Measurements from ENCODE around the gene ARHGAP22.
A peak's percentile ranks its signal among the peaks of the same experiment; 100 is the strongest.

Gene ARHGAP22

DNA sequence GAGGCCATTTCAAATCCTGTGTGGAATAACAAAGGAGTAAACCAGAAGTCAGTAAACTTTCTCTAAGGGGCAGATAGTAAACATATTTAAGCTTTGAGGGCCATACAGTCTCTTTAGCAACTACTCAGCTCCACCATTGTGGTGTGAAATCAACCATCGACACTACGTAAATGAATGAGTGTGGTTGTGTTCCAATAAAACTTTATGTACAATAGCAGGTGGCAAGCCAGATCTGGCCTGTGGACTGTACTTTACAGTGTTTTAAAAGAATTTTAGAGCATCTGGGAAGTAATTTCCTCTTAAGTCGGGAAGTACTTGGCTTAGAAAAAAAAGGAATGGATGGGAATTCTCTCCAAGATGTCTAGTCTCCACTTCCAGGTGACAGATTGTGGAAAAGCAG is 71.3 kb downstream of the ARHGAP22 start:
- DNase-seq (ENCODE audit: low spot score) = no peak

DNA sequence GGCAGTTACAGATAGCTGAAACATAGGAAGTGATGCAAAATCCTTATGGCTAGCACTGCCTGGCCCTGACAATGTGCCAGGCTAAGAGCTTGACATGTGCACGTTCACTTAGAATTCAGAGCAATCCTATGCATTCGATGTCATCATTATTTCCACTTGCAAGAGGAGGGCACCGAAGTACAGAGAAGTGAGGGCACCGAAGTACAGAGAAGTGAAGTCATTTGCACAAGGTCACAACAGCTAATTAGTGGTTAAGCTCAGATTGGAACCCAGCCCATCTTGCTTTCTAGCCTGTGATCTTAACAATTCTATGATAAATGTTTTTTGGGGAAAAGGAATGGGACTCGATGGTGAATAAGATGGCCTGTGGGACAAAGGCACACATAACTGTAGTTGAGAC is 73.4 kb downstream of the ARHGAP22 start:
- DNase-seq (ENCODE audit: low spot score) = no peak

DNA sequence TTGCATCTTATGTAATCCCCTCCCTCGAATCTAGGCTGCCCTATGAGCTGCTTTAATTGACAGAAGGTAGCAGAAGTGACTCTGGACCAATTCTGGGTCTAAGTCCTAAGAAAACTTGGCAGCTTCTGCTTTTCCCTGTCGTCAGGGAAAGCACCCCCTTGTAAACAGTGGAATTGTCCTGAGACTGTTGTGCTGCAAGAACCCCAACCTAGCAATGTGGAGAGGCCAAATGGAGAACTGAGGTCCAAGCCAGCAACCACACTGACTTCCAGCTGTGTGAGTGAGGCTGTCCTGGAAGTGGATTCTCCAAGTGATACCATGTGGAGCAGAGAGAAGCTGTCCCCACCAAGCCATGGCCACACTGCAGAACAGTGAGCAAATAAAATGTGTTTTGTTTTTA is 75.5 kb downstream of the ARHGAP22 start:
- no peak for DNase-seq (ENCODE audit: low spot score)

DNA sequence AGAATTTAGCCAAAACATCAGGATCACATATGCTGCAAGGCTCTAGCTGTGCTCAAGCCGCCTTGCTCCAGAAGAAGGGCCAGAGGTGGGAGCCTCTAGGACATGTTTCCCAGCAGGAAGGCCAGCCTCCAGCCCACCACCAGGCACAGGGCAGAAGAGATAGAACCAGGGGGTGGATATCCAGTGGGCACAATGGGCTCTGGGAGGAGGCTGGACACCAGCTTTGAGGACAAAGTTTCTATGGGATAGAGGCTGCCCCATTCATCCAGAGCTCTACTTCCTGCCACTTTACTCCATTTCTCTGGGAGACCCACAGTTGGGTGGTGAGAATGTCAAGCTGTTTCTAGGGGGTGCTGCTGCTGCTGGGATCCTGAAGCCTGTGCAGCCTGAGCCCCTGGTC is 77.1 kb downstream of the ARHGAP22 start:
- DNase-seq (ENCODE audit: low spot score) = no peak

DNA sequence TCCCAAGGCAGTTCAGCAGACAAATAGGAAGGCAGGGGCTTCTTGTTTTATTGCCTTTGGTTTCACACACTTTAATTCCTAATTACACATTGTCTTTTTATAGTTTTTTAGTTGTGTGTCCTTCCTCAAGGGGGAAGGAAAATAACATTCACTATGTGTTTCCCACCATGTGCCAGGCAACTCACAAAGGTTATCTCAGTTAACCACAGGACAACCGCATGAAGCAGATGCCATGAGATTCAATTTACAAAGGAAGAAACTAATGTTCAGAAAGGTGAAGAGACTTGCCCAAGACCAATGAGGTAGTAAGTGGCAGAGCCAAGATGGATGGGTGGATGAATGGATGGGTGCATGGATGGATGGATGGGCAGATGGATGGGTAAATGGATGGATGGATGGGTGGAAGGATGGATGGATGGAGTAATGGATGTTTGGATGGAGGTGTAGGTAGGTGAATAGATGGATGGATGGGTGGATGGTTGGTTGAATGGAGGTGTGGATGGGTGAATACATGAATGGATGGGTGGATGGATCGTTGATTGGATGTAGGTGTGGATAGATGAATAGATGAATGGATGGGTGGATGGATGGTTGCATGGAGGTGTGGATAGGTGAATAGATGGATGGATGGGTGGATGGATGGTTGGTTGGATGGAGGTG is 77.9 kb downstream of the ARHGAP22 start:
- no peak for DNase-seq (ENCODE audit: low spot score)

DNA sequence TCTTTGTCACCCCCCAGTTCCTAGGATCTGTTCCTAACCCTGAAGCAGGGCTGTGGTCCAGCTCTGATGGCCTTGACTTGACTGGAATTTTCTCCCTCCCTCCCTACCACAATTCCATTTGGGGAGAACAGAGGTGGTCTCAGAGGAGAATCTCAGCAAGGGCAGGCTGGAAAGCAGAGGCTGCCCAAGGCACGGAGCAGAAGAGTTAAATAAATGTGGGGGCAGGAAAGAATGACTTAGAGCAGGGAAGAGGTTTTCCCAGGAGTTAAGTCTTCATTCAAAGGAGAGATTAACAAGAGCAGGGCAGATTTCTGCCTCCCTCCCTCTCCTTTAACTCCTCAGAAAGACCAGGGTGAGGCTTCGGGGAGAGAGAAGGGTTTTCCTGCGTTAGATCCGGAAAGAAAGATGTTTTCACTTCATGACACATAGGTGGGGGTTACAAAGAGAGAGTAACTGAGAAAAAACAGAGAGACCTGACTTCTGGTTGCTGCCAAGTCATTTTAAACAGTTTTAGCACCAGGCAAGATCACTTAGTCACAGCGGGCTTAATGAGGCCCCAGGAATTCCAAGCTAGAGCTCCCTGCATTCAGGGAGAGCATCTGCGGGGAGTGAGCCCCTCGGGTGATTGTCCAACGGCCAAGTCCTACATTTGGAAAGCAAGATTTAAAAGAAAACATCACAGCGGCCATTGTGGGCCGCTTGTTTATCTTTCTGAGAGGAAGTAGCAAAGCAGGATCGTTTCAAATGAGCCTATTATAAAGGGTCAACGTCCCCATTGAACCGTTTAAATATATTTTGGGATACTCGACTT is 78.7 kb downstream of the ARHGAP22 start:
- peak; percentile 75 for DNase-seq (ENCODE audit: low spot score)

DNA sequence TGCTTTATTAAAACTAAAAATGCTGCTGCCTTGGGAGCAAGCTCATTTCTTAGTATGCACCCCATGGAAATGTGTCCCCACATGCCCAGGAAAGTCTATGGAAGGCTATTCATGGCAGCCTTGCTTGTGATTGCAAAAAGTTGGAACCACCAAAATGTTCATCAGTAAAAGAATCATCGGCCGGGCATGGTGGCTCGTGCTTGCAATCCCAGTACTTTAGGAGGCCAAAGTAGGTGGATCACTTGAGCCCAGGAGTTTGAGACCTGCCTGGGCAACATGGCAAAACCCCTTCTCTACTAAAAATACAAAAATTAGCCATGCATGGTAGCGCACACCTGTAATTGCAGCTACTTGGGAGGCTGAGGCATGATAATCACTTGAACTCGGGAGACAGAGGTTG is 79.8 kb downstream of the ARHGAP22 start:
- no peak for DNase-seq (ENCODE audit: low spot score)

DNA sequence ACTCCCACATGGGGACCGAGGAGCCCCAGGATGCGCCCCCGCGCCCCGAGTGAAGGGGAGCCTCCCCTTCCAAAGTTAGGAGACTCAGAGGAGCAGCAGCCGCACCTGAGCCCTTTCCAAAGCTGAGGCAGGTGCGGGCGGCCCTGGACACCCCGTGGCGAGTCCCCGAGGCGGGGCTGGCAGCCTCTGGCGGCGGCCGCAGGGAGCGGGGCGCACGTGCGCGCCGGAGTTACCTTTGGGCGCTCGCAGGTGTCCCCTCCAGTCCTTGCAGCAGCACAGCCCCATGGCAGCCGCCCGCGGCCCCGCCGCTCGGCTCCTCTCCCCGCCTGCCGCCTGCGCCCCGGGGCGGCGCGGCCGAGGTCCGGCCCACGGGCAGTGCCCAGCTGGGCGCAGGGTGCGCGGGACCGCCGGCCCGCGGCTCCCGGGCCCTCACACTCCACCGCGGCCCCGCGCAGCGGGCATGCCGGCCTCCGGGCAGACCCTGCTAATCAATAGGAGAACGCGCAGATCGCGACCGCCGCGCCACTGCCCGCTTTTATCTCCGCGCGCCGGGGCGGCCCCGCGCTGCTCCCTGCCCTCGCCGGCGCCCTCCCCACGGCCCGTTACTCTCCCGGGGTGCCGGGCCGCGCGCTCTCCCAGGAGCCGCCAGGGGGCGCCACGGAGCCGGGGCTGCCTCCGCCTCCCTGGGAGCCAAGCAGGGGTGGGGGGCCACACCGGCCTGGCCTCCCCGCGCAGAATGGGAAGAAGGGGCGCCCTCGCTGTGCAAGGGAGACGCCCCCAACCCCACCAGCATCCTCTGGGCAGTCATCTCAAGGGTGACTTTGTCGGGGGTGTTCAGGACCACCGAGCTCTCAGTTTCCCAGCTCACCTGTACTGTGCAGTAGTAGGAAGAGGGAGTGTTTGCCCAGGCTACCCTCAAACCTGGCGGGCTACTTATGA is 80.8 kb downstream of the ARHGAP22 start:
- peak; percentile 37 for DNase-seq (ENCODE audit: low spot score)

DNA sequence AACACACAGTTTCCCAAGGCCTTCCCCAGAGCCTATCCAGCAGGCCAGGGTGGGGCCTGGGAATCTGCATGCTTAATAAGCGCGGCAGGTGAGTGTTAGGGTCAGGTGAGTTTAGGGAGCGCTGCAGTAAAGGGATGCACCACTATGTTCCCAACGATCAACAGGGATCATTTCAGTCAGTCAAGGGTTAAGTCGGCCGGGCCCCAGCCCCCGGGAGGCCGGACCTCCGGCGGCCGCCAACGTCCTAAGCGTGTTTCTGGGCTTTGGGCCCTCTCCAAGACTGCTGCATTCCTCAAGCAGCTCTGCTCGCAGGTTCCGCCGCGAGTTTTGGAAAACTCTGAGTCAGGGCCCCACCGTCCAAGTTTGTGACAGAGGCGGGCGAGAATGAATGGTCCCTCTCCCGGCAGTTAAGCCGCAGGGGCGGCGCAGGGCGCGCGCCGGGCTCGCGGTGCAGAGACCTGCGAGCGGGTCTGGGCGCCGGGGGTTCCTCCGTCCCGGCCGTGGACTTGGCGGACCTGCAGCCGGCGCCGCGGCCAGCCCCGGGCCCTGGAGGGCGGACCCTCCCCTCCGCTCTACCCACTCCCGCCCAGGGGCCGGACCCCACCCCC is 81.6 kb downstream of the ARHGAP22 start:
- peak; percentile 76 for DNase-seq (ENCODE audit: low spot score)

DNA sequence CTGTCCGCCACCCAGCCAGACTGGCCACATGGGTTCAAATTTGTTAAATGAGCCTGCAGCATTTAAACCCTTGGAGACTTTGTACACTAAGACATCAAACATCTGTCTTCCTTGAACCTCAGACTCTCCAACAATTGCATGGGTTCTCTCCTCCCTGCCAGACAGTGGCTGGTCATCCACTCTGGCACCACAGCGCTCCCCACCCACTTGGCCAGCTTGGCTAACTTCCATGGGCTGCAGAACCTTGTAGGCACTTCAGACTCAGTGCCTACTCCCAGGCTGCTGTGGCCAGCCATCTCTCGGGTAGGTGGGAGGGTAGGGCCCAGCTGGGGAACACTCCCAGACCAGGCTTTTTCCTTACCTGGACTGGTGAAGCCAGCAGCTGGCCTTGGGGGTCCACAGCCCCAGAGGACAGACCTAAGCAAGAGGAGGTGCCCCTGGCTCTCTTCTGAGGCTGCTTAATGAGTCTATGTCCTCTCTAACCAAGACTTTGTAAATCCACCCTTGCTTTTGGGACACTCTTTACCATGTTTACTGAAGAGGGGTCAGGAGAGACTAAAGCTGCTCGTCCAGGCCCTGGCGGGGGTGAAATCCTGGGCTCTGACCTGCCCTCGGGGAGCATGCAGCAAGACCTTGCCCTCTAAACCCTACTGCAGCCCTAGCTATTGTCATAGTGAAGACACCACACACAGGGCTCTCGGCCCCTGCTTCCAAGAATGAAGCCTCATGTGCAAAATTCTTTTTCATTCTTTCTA is 82.7 kb downstream of the ARHGAP22 start:
- DNase-seq (ENCODE audit: low spot score) = no peak

DNA sequence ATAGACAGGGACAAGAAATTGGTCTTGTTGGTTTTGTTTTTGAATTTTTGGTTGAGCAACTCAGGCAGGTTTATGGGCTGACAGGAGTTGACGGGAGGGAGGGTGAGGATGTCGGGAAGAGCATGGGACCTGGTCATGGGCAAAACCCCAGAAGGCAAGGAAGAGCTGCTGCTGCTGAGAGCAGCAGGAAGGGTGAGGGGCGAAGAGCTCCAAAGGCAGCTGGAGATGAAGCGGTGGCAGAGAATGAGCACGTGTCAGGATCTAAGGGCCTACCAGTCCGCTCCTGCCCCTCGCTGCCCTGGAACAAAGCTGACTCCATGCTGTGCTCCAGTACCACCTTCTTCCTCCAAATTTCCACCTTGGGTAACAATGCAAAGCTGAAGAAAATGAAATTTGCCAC is 84.3 kb downstream of the ARHGAP22 start:
- no peak for DNase-seq (ENCODE audit: low spot score)

DNA sequence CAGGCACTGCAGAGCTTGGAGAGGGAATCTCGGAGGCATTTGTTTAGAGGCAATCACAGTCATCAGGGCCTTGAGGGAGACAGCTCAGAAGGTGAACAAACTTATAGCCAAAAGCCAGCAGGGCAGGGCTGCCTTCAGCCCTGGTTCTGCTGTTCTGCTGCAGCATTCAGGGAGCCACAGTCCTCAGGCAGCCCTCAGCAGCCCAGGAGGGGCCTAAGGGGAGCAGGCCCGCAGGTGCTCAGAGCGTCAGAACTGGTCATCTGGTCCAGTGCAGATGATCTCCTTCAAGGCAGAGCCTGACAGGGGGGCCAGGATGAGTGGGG is 84.7 kb downstream of the ARHGAP22 start:
- no peak for DNase-seq (ENCODE audit: low spot score)

DNA sequence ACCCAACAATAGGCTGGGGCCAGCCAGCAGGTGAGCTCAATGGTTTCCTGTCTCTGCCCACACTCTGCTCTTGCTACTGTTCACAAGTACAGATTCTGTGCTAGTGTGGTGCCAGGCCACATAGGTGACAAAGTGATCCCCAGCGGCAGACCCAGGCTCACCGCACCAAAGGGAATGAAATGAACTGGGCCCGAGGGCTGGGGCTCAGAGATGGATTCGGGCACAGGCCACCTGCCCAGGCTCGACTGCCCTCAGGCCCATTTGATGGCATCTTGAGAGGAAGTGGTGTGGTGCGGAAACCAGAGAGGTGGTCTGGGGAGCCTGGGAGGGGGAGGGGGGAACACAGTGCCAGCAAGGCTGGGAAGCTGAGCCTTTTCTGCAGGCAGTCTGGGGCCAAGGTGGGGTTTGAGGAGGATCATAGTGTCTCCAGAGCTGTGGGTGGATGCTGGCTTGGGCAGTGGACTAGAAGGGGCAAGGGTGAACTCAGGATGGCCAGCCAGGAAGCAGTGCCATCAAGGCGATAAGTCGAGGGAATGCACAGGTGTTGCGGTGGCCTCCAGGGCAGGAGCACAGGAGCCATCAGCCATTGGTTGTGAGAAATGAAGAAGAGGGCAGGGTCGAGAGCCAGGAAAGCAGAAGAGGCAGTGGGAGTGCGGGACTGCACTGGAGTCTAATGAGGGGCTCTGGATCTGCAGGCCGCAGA is 85.2 kb downstream of the ARHGAP22 start:
- no peak for DNase-seq (ENCODE audit: low spot score)

DNA sequence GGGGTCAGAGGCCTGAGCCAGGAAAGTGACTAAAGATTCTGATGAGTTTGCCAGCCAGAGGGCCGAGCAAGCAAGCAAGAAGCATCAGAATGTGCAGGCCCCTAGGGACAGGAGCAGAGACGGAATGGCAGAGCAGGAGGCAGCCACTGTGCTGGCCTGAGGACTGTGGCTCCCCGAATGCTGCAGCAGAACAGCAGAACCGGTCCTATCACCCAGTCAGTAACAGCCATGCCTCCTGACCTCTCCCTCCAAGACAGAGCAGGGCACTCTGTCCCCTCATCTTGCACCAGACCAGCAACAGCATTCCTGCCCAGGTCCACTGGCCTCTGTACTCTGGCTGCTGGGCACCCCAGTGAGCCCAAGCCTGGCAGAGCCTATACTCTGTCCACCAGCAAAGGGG is 85.9 kb downstream of the ARHGAP22 start:
- DNase-seq (ENCODE audit: low spot score) = no peak

DNA sequence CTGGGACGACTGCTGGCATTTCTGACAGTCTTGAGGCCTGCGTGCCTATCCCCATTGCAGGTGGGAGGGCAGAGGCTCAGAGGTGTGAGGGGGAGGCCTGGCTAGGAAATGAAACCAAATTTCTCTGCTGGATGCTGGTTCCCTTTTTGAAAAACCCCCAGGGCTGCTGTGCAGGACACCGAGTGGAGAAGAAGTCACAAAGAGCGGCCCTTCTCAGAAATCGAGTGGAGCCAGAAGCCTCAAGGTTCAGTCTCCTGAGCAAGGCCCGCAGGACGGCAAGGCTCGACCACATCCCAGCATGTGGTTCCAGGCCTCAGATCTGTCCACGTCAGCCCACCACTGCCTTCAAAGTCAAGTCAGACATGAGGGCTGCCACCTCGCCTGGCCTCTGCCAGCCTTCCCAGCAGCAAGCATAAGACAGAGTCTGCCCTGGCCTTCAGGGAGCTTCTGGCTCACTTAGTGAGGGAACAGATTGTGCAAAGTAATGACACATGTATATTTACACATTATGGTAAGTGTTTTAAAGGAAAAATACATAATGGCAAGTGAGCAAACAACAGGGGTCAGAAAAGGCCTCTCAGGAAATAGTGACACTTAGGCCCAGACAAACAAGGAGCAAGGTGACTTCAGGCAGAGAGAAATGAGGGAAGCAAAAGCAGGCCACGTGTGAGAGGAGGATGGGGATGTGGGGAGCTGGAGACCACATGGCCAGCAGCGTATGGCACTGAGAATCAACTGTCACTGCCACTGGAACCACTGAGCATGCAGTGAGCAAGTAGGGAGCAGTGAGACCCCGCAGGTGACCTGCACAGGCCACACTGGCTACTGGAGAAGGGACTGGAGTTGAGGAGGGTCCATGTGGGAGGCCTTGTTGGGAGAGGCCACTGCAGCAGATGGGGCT is 86.7 kb downstream of the ARHGAP22 start:
- DNase-seq (ENCODE audit: low spot score) = no peak

DNA sequence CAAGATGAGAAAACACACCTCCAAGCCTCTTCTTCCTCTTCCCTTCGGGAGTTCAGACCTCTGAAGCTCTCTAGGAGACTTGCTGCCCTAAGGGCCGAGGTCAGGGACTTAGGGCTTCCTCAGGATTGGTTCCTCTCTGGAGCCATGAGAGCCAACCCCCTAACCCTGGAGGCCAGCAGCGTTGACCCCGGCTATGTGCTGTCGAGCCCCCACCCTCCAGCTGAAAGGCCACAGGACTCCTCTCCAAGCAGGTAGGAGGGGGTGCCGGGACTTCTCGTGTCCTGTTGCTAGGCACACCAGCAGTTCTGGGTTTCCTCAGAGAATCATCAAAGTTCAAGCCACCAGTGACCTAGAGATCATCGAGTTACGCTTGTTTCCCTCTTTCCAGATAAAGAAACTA is 87.4 kb downstream of the ARHGAP22 start:
- DNase-seq (ENCODE audit: low spot score) = no peak

DNA sequence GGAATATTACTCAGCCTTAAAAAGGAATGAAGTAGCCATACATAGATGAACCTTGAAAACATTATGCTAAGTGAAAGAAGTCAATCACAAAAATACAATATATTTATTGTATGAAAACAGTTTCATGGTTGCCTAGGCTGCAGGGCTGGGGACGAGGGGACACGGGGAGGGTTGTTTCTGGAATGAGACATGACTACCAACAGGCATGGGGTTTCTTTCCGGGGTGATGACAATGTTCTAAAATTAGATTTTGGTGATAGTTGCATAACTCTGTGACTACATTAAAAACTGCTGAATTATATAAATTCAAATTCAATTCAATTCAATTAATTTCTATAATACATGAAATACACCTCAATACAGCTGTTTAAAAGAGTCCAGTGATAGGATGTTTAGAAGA is 88.0 kb downstream of the ARHGAP22 start:
- DNase-seq (ENCODE audit: low spot score) = no peak

DNA sequence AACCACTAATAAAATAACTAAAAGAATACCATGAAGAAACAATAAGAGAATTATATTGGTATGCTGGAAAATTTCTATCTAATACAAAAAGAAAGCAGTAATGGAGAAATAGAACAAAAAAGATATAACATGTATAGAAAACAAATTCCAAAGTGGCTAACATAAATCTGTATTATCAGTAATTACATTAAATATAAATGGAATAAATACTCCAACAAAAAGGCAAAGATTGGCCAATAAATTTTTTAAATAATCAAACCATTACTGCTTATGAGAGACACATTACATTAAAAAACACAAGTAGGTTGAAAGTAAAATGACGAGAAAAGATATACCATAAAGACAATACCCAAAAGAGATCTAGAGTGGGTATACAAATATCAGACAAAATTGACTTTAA is 90.0 kb downstream of the ARHGAP22 start:
- DNase-seq (ENCODE audit: low spot score) = no peak

DNA sequence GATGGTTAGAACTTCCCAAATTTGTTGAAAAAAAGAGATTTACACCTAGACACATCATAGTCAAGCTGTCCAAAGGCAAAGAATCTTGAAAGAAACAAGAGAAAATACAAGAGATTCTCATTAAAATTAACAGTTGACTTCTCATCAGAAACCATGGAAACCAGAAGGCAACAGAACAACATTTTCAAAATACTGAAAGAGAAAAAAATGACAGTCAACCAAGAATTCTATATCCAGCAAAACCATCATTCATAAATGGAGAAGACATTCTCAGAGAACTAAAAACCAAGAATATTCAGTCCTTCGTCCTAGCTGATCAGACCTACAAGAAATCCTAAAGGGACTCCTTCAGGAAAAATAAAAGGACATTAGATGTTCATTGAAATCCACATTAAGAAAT is 90.6 kb downstream of the ARHGAP22 start:
- no peak for DNase-seq (ENCODE audit: low spot score)

DNA sequence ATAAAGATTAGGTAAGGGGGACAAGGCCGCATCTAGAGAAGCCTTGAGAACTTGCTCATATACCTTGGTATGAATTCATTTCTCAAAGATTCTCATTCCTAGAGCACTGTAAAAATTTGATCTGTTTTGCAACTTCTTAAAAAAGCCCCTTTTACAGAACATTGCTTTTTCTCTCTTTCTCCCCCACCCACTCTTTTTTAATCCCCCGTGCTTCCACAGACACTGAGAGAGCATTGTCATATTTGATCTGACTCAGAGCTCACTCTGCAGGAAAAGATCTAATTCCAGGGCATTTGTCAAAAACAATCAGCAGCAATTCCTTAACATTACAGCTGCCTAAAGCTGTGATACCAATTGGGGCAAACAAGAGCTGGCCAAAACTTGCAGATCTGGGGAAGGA is 92.0 kb downstream of the ARHGAP22 start:
- DNase-seq (ENCODE audit: low spot score) = no peak

Data from kidney tubule cell (primary cell).